ENCODE measurements around the gene ASCC3.

DNA sequence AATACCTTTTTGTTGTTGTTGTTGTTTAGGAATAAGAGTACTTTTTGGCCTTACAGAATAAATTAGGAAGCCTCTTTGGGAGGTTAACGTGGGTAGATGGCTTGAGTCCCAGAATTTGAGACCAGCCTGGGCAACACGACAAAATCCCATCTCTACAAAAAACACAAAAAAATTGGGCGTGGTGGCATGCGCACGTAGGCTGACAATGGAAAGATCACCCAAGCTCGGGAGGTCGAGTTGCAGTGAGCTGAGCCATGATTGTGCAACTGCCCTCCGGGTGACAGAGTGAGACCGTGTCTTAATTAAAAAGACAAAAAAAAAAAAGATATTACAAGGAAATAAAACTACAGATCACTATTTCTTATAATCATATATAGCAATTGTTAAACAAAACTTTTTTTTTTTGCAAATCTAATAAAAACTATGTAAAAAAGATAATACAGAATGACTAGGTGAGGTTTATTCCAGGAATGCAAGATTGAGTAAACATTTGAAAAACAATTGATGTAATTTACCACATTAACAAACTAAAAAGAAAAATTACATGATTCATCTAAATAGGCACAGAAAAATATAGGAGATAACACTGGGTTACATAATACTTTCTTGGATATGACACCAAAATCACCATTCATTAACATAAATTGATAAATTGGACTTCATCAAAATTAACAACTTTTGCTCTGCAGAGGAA is 43.6 kb upstream of the ASCC3 start:
- TF ChIP-seq, protein P1, sequence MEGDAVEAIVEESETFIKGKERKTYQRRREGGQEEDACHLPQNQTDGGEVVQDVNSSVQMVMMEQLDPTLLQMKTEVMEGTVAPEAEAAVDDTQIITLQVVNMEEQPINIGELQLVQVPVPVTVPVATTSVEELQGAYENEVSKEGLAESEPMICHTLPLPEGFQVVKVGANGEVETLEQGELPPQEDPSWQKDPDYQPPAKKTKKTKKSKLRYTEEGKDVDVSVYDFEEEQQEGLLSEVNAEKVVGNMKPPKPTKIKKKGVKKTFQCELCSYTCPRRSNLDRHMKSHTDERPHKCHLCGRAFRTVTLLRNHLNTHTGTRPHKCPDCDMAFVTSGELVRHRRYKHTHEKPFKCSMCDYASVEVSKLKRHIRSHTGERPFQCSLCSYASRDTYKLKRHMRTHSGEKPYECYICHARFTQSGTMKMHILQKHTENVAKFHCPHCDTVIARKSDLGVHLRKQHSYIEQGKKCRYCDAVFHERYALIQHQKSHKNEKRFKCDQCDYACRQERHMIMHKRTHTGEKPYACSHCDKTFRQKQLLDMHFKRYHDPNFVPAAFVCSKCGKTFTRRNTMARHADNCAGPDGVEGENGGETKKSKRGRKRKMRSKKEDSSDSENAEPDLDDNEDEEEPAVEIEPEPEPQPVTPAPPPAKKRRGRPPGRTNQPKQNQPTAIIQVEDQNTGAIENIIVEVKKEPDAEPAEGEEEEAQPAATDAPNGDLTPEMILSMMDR (IDR thresholded peaks at IDR 0.05): no peak
- no peak for TF ChIP-seq POLR2A (IDR thresholded peaks at IDR 0.05)
